Fibroblast of lung (primary cell): ENCODE data around the gene CPNE8.

Experiments used
- CTCF ChIP-seq, 2 donors: IDR thresholded peaks in 1 of 2; conservative IDR thresholded peaks in 1 of 2; 1 replicate in 1 of 2; 2 replicates in 1 of 2; pipeline ENCODE4 v1.5.1; 2011 to 2012; ENCODE audit warnings: low read length in 2 of 2, control low read depth in 1 of 2, inconsistent platforms in 1 of 2, low read depth in 1 of 2, mild to moderate bottlenecking in 1 of 2
- EZH2 ChIP-seq: IDR thresholded peaks from 2 replicates; pipeline ENCODE4 v1.5.1; 2012; ENCODE audit warnings: low read length, control low read depth, mild to moderate bottlenecking; ENCODE audit errors: missing control alignments

GRCh38 chr12:38689195-38689594 is 216.2 kb downstream of the CPNE8 start:
- no peak for TF ChIP-seq CTCF (conservative IDR thresholded peaks at IDR 0.05 in 1 of 2, IDR thresholded peaks at IDR 0.05 in 1 of 2; ENCODE audit: low read depth in 1 of 2, low read length in 2 of 2)
- no peak for TF ChIP-seq EZH2
